Fibroblast of lung (primary cell): ENCODE data around the gene ELOVL1.

Source experiments
- CTCF ChIP-seq, 2 donors: IDR thresholded peaks in 1 of 2; conservative IDR thresholded peaks in 1 of 2; 1 replicate in 1 of 2; 2 replicates in 1 of 2; pipeline ENCODE4 v1.5.1; 2011 to 2012; ENCODE audit warnings: low read length in 2 of 2, control low read depth in 1 of 2, inconsistent platforms in 1 of 2, low read depth in 1 of 2, mild to moderate bottlenecking in 1 of 2
- EZH2 ChIP-seq: IDR thresholded peaks from 2 replicates; pipeline ENCODE4 v1.5.1; 2012; ENCODE audit warnings: low read length, control low read depth, mild to moderate bottlenecking; ENCODE audit errors: missing control alignments

- TF ChIP-seq CTCF (conservative IDR thresholded peaks at IDR 0.05 in 1 of 2, IDR thresholded peaks at IDR 0.05 in 1 of 2; ENCODE audit: low read depth in 1 of 2, low read length in 2 of 2) (no peak), EZH2 (no peak)
Observed at GRCh38 chr1:43350976-43351375, 16.8 kb downstream of the ELOVL1 start.
